D721Med (cell line): ENCODE data around the gene COL5A1.

Experiments used
- DNase-seq: peaks from one replicate; pipeline ENCODE4 v3.0.0; 2011; ENCODE audit warnings: low spot score; ENCODE audit not compliant: insufficient read length
- FAIRE-seq: peaks from 2 replicates; lab custom pipeline; 2011; peaks lifted over from hg19 to GRCh38; lab: Jason Lieb, UNC
- CTCF ChIP-seq: IDR thresholded peaks from 2 replicates; pipeline ENCODE4 v1.5.1; 2012; ENCODE audit warnings: mild to moderate bottlenecking, control low read depth; ENCODE audit not compliant: insufficient read depth; ENCODE audit errors: missing control alignments

Gene COL5A1

DNA sequence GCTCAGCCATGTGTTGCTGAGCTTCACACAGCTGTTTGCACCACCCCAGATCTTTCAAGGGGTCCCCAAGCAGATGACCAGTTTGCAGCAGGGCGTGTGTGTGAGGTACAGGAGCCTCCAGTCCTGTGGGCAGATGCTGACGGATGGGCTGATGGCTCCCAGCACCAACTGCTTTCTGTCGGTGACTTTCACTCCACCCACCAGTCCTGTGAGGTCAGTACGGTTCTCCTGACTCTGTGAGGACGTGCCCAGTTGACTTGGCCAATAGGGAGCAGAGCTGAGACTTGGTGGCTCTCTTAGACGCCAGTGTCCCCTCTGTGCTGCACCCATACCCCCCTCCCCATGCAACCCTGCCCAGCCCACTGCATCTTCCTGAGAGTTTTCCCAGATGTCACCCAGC, 19.7 kb downstream of the COL5A1 start:
- DNase-seq (no peak), FAIRE-seq (no peak)
- no peak for TF ChIP-seq CTCF

- FAIRE-seq, result no peak
- DNase-seq, result no peak
- TF ChIP-seq CTCF, result no peak
These were observed 20.2 kb downstream of the COL5A1 start for GRCh38 chr9:134661791-134662142.

- FAIRE-seq (no peak), DNase-seq (no peak)
- no peak for TF ChIP-seq CTCF
These were observed 20.7 kb downstream of the COL5A1 start for GRCh38 chr9:134662143-134662876.

GRCh38 chr9:134663084-134663483, 21.5 kb downstream of the COL5A1 start:
- no peak for DNase-seq
- no peak for FAIRE-seq
- TF ChIP-seq CTCF, result no peak

DNA sequence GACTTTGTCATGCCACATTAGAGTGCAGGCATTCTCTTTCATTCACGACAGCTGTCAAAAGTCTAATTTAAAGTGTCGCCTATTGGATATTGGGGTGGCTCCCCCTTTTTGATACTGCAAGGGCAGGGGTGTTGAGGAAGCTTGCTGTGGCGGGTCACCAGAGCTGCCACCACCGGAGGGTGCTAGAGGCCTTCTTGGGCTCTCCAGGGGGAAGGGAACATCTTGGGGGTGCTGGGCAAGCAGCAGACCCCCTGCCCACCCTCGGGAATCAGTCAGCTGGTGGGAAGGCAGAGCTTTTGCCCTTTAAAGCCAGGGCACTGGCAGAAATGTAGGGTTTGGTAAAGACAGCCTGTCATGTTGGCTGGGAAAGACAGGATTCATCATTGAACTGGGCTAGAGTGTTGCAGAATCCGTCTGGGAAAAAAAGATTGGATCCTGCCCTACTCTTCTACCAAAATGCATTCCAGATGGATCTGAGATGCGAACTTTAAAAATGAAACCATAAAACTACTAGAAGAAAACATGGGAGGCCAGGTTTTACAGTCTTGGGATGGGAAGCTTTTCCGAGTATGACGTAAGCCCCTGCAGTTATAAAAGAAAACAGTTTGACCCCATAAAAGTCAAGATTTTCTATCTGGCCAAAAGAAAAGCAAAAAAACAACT, 22.3 kb downstream of the COL5A1 start:
- FAIRE-seq, result no peak
- TF ChIP-seq CTCF, result no peak
- DNase-seq, result no peak

DNA sequence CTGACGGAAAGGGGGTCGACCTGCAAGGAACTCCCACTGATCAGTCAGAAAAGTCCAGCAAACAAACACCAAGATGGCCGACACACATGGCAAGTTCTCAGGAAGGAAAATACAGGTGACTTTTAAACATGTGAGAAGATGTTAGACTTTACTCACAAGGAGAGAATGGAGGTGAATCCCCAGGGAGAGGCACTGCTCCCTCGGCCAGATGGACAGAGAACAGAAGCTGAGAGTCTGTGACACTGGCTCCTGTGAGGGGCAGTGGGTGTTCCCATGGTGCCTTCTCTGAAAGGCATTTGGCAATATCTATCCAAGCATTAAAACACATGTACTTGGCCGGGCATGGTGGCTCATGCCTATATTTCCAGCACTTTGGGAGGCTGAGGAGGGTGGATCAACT, 22.8 kb downstream of the COL5A1 start:
- no peak for TF ChIP-seq CTCF

DNA sequence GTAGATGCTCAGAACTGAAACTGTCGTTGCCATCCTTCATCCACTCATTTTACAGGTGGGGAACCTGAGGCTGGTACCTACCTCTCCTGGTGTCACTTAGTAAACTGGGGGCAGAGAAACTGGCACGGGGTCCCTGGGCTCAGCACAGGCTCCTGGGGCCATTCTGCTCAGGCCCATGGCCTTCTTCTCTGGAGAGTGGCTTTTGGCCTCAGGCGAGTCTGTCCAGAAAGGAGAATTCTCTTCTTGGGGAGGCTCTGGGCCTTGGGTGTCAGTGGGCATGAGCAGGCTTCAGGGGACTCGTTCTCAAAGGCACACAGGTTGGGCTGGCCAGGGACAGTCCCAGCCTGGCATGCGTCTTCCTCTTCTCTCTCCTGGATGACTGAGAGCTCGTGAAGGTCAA, 24.6 kb downstream of the COL5A1 start:
- no peak for TF ChIP-seq CTCF
- DNase-seq (no peak), FAIRE-seq (no peak)

More for the DNA sequence above, 22.8 kb downstream of the COL5A1 start:
- DNase-seq (no peak), FAIRE-seq (no peak)
